ENCODE results near the gene ATP2B1.

The ATP2B1 gene

DNA sequence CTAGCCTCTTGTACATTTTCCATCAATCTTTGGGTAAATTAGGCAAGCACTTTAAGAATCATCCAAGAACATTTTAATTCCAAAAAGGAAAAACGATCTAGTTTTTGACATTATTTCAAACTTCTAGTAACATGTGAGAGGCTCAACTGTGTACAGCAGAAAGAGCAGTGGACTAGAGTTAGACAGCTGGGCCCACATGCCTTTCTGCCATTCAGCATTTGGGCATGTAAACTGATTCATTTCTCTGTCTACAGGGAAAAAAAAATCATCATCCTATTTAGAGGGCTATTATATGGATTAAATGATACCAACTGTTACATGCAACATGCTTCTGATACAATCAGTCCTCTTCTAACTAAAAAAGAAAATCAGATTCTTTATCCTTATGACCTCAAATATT lies 17.7 kb downstream of the ATP2B1 start:
- DNase-seq, result no peak

DNA sequence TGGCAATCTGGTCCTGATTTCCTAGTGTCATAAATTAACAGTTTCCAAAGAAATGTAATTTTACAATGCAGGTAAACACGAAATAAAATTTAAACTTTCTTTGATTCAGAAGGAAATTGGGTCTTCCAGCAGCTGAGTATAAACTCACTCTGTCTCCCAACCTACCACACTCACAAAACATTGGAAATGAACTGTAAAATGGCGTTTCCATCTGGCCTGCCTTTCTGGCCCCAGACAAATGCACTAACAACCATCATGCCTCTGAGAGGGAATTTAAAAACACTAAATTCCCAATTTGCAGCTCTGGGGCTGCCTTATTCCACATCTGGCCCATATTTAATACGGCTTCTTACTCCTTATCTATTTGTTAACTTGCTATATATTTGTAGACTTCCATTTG lies 19.3 kb downstream of the ATP2B1 start:
- no peak for DNase-seq

DNA sequence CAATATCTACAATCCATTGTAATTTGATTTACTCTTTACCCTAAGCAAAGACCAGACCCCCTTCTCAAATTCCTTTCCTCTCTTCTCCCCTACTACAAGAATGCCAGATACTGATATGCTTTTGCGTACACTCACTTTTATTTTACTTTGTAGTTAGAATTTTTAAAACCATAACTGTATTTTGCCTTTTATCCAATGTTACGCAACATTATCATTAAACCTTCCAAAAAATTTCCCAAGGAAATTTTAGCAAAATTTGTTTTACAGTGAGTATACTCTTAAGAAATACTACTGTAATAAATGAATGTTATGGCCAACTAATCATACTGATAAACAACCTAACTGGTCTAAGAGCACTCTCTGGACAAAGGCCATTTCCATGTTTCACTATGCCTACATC lies 22.3 kb downstream of the ATP2B1 start:
- DNase-seq, result no peak

DNA sequence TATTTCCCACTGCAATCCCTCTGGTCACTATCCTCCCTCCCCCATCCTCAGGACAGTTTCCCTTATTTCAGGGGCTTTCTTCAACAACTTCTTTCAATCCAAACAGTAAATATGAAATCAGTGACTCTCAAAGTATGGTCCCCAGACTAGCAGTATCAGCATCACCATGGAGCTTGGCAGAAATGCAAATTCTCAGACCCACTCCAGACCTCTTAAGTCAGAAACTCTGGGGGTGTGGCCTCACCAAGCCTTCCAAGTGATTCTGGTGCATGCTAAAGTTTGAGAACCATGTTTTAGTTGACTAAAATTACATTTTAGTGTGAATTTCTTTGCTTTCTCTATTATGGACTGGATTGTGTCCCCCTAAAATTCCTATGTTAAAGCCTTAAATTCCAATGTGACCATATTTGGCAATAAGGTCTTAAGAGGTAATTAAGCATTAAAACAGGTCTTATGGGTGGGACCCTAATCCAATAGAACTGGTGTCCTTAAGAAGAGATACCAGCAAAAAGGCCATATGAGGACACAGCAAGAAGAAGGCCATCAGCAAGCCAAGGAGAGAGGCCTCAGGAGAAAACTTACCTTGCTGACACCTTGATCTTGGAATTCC lies 23.2 kb downstream of the ATP2B1 start:
- no peak for DNase-seq

DNA sequence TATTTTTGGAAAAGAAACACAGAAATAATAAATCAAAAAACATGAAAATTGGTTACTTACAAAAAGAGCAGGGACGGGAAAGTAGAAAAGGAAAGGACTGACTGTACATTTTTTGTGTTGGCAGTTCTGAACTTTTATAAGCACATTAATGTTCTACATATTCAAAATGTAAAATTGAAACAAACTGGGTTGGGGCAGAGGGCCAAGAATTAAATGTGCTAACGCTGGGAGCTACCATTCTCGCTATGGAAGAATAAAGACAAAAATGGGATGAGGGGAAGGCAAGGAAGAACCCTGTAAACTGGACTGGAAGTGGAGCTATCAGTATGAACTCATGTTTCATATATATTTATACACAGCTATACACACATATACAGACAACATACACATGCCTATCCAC lies 24.5 kb downstream of the ATP2B1 start:
- DNase-seq, result no peak

DNA sequence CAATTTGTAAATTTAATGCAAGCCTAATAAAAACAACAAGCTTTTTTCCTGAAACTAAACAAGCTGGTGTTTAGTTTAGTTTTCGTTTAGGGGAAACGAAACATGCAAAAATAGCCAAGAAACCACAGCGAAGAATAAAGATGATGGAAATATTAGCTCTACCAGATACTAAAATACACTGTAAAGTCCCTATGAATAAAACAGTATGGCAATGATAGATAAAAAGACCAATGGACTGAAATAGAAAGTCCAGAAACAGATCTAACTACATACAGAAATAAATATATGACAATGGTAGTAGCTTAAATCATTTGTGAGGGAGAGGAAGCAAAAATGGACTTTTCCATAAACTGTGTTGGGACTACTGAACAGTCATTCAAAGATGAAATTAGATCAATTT lies 26.4 kb downstream of the ATP2B1 start:
- no peak for DNase-seq

DNA sequence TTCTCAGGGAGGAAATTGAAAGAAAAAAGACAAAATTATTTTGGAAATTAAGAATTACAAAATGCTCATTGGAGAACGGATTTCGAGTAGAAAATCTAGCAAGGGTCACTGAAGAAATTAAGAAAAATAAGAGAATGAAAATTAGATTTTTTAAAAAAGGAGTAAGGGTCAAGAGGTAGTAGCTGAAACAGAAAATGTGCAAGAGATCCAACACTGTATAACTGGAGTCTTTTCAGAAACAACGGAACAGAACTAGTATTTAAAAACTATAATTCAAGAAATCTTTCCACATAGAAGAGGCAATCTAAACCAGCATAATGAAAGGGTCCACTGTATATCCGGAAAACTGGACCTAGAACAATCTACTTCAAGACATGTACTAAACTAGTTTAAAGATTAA lies 28.2 kb downstream of the ATP2B1 start:
- no peak for DNase-seq

DNA sequence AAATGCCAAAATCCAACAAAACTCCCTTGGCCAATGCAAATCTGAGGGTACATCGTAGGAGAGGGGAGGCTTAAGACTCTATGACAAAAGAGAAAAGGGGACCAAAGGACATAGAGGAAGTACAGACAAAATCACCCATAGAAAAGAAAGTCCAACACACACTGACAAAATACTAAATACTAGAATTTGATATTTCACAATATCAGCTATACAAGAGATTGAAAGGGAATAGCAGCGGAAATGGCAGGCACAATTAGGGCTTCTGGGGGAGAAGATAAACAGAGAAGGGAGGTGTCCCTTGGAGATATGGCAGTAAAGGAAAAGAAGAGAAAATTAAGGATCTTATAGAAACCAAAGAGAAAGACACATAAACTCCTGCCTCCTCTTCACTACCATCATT lies 29.0 kb downstream of the ATP2B1 start:
- no peak for DNase-seq

DNA sequence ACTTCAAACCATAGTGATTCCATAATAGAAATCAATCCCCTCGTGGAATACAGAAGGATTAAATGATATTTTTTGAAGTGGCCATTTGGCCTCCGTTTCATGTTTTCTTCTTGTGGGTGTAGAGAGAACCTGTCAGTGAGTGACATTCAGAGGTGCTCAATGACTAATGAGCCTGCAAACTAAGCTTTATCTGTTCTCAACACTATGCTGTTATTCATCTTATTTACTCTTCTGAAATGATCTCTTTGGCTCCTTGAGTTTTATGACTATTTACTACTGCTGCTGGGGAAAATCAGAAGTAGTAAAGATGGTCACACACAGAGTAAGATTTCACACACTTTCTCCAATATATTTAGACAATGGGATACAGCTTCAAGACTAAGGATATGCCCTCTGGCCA lies 30.4 kb downstream of the ATP2B1 start:
- no peak for DNase-seq

DNA sequence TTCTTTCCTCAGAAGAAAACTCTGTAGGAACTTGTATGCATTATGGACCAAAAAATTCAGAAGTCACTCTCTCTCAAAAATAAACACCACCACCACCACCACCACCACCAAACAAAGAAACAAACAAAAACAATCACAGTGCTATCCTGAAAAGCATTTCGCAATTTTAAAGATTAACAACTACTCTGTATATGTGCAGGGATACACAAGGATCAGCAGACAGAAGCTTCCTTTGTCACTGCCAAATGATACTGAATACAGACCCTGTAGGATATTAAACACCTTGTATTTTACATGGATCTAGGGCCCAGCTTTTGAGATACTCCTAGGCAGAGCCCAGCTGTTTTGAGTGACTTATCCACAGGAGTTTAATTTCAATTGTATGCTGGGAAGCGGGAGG lies 31.7 kb downstream of the ATP2B1 start:
- DNase-seq, result no peak

DNA sequence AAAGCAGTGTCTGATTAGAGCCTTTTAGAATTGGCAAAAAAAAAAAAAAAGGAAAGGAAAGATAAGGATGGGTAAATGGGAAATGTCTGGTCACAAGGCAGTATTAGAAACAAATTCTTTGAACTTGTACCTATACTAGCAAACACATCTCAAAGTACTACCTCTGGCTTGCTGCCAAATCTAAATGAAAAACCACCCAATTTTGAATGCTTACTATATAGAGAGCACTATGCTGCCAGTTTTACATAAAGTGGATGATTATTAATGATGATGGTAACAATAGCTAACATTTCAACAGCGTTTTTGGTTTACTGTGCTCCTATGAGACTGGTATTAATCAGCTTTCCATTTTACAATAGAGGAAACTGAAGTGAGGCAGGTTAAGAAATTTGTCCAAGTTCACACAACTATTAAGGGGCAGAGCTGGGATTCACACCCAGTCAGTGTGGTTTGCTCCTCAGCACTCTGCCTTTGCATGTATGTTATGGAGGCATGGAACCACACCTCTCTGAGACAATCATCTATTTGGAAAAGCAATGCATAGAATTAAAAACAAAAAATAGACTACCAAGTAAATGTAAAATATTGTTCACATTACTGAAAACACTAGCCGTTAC lies 34.2 kb downstream of the ATP2B1 start:
- no peak for DNase-seq

DNA sequence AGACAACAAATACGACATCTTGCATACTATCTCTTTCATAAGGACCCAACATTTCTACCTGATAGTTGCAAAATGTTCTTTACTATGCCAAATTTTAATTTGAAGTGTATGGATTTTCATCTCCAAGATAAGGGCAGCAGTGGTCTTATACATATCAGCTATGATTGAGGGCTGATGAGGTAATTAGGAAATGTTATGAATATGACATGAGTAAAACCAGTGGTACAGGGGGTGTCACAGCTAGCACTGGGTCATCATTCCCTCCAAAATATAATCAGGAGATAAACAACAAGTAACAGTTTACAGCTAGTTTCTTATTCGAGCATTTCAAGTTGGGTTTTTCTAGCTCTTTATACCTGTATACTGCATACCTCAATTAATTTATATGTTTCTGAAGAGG lies 35.0 kb downstream of the ATP2B1 start:
- no peak for DNase-seq

DNA sequence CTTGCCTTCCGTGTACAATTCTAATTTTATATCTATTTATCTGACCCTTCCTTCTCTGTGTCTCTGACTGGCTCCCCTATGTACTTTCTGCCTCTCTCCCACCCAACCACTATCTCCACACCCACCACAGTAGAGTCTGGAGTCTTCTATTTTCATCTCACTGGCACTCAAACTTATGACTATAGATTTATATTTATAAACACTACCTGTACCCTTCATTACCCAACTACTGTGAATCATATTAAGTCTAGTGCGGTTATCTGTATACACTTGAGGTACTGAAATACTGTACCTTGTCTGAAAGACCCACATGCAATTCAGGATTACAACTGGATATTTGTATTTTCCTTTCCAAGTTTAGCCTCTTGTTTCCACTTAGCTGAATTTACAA lies 36.1 kb downstream of the ATP2B1 start:
- DNase-seq, result no peak

DNA sequence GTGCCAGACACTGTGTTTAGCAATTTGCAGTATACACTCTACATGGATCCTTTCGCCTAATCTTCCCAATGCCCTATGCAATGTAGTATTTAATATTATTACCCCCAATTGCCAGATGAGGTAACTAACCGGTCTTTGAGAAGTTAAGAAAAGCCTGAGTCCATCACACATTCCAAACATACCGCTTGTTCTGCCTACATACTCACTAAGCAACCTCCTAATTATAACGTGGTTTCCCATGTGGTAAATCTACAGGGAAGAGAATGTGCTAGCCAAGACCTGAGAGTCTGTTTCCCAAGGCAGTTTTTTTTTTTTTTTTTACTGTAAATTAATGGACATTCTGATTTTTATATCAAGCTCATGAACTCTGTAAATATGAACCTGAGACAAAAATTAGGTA lies 37.2 kb downstream of the ATP2B1 start:
- DNase-seq, result no peak

DNA sequence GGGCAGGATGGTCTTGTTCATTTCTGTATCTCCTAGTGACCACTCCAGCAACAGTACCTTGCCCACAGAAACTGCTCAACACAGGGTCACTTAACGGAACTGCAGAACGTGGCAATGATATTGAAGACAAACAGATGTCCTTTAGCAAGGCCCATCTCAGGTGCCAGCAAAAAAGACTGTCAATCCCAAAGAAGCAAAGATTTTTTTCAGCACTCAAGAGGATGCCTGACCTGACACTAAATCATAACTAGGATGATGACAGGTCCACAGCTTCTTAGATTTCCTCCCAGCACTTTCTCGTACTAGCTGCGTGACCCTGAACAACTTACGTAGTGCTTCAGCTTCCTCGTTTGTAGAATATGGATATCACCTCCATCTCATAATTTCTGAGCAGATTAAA lies 39.4 kb downstream of the ATP2B1 start:
- no peak for DNase-seq

DNA sequence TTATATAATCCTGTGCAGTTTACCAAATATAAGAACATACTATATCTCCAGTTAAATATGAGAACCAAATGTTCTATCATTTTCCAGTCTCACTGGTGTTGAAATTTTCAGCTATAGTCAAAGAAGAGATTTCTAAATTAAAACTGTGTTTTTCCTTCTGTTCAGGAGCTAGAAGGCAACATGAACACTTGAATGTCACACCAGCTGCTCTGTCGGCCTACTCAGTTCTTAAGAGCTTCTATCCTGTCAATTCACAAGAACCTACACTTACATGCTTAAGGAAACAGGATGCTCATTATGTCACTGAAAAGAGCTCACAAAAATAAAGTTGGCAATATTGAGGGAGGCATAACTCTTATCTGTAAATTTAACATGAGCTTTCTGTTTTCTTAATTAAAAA lies 43.1 kb downstream of the ATP2B1 start:
- DNase-seq, result no peak

DNA sequence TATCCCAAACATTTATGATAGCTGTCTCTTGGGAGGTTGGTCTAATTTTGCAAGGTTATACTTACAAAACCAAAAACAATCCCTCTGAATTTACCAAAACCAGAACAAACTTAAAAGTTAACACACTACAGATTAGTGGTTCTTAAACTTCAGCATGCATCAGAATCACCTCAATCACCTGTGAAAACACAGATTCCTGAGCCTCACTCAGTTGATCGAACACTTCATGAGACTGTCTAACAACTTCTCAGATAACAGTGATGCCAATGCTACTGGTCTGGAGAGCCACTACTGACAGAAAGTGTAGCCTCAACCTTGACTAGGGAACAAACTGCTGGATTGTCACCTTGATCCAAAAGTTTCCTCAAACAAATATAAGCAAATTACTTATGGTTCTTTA lies 44.2 kb downstream of the ATP2B1 start:
- no peak for DNase-seq

DNA sequence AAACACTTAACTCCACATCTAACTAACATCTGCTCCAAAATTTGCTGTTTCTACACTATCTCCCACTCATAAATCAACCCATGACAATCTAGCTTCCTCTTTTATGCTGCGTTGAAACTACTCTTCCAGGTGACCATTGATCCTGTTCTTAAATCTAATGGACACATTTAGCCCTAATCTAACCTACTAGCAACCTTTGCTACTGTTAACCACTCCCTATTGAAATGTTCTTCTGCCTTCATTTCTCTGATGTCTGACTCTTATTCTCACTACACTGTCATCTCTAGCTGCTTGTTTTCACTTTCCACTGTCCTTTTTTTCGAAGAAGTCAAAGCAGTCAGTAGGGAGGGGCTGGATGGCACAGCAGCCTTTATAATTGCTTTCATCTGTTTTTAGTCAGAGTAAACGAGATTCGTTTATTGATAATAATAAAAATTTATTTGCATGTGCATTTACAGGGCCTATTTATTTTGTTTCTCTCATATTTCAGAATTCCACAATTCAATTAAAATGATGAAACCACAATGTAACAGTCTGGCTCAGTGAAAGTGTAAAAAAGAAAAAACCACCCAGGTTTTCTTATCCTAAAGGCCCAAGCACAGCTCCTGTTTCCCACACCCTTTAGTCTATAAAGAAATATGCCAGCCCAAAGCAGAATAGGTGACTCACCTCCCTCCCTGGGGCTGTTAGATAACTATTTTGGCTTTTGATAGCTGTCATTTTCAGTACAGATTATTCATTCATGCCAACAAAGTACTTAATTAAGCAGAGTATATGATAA lies 44.9 kb downstream of the ATP2B1 start:
- DNase-seq, result no peak

DNA sequence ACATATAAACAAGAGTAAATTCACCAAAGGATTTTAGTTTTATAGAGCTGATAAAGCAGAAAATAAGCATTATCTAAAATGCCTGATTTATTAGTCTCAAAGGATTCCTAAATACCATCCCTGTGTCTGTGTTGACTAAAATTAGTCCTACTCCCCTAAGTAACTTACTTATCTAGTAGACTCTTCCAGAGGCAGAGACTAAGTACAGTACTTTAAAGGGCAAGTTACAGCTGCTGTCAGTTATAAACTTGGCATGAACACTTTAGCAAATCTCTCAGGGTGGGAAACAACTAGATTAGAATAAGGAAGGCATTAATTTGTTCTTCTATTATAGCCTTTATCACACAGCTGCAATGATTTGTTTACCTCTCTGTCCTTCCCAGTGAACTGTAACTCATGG lies 46.0 kb downstream of the ATP2B1 start:
- DNase-seq, result no peak

DNA sequence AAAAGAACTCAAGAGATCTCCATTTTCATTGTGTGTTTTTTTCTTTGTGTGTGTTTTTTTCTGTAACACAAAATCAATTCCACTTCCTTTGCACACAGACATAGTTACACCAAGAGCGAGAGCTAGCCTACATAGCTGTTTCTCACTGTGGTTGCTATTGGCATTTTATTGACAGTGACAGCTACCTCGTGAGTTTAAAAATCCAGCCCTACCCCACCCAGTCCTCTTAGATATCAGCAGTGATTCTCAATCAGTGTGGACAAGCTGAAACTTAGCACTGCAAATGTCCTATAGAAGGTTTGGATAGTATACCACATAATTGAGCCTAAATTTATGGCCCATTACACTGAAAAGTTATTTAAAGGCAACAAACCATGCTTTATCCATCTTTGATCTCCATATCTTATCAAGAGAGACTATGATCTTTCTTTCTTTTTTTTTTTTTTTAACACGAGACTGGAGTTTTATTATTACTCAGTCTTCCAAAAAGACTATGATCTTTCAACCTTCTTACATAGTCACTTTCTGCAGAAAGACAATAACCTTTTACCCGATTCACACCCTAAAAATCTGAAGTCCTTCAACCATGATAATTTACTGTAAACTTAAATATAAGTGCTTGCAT lies 46.8 kb downstream of the ATP2B1 start:
- DNase-seq, result no peak

DNA sequence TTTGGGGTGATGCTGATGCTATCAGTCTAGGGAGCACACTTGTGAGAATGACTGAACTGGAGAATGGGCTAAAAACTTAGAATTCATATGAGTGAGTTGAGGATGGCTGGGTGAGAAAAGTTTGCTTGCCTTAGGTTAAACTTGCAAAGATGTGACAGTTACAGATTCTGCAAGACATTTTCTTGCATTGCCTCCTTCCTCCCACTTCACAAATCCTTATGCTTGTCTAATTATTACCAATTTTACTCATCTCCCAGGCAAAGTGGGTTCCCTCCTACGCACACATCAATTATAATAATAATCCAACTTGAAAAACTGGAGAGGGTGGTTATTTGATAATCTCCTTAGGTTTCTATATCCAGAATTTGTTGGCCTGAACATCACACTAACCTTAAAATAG lies 50.9 kb downstream of the ATP2B1 start:
- no peak for DNase-seq

DNA sequence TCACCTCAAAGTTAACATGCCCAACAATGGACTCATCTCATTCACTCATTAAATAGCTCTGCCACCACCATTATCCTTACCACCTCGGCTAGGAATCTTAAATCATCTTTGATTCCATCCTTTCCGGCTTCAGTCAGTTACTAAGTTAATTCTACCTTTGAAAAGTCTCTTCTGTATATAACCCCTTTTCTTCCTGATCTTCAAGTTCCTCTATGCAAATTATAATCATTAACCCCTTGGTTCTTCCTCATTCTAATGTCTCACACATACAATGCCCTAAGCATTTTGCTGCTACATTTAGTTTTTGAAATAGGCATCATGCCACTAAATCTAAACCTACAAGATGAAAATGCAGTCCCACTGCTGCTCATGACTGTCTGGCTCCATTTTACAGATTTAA lies 51.6 kb downstream of the ATP2B1 start:
- DNase-seq, result no peak

DNA sequence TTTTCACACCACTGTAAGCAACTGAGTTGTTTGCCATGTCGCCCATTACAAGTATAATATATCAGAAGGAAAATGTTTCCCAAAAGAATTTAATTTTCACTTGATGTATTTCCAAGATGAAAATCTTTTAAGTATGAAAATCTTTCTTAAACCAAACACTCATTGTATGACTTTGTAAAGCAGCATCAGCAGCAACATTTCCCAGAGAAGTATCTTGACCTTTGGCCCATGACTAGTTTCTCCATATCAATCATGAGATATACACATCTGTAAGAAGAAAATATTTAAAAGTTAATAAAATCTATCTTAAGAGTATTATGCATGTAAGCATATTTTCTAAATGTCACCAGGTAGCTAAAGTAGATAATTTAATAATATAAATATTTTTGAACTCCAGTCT lies 52.8 kb downstream of the ATP2B1 start:
- DNase-seq, result no peak

DNA sequence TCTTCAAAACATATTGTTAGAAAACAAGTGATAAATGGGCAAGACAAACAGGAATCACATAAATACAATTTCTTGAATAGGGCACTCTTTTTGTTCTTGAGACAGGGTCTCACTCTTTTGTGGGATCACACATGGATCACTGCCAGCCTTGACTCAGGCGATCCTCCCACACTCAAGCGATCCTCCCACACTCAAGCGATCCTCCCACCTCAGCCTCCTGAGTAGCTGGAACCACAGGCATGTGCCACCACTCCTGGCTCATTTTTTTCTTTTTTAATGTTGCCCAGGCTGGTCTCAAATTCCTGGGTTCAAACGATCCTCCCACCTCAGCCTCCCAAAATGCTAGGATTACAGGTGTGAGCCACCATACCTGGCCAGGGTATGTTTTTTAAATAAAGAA lies 57.4 kb downstream of the ATP2B1 start:
- DNase-seq, result no peak

Measured in NCI-H2029 treated with DMSO at 0.1 percent for 48 hours (cell line).